Measurements from ENCODE around the gene KRTAP12-3.

DNA sequence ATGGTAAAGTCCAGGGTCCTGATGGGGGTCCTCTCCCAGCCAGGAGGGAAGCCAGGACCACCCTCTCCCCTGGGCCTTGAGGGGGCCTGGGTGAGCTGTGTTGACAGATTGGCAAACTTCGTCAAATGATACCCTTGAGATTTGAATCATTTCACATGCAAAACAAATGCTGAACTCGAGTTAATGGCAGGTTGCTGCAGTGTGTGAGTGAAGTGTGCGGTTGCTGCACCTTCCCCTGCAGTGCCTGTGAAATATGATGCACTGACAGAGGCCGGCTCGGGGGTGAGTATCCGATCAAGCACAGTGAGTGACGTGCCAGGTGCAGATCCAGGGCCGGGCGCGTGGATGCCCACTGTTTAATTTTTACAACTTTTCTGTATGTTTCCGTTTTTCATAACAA is 29.9 kb downstream of the KRTAP12-3 start:
- TF ChIP-seq EZH2 (IDR thresholded peaks at IDR 0.05) (no peak), POLR2AphosphoS5 (IDR thresholded peaks at IDR 0.05; ENCODE audit: borderline replicate concordance, low read depth, low read length) (no peak)

Data from SK-N-MC (cell line).